ENCODE measurements around the gene PFAS.
"Not testable (repeated sequence)": the region's sequence is repeated elsewhere in the genome, so short reads cannot be mapped to it uniquely, and the experiment has no call there.

Gene PFAS

DNA sequence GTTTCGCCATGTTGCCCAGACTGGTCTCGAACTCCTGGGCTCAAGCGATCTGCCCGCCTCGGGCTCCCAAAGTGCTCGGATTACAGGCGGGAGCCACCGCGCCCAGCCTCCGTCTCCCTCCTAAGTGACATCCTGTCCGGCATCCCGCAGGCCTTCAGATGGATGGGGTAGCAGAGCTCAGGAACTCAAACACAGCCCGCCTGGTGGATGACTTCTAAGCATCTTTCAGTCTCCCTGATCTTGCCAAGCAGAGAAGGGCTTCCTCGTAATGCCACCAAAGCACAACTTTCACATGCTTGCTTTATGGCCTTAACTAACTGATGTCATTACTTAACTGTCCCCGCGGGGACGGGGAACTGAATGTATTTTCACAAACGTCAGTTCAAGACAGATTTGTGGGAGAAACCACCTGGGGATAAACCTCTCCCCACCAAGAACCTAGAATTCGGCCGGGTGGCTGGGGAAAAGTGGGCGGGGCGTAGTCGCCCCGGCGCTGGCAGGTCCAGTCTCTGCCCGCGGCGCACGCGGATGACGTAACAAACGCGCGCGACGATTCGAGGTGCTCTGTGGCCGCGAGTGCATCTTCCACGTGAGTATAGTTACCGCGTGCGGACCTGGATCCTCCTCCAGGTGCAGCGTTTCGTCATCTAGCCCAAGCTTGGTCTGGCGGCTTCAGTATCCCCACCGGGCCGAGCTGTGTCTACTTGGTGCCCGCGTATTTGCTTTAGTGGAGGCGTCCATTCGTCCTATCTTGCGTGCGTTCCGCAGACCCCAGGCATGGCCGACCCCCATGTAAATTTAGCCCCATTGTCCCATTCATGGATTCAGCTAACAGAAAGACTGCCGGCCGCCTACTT is at the start of gene PFAS:
Gene PFAS (plus strand): TSS at position 539 of the 857 bp plus-strand sequence. CDS start 4,649 bp downstream, outside the sequence.
- peak within 1 kb of the TSS; percentile 99 for H3K4me3 ChIP-seq (ENCODE audit: low read depth, low read length)
- DNase-seq (ENCODE audit: low read depth) = peak; percentile 68

GRCh38 chr17:8204761-8205555 is 44.1 kb upstream of the PFAS start:
- DNase-seq (ENCODE audit: low read depth) = no peak
- no peak overlapping the region for H3K4me3 ChIP-seq (ENCODE audit: low read depth, low read length)

GRCh38 chr17:8206536-8206935 is 42.6 kb upstream of the PFAS start:
- no peak overlapping the region for H3K4me3 ChIP-seq (ENCODE audit: low read depth, low read length)
- DNase-seq (ENCODE audit: low read depth) = no peak

DNA sequence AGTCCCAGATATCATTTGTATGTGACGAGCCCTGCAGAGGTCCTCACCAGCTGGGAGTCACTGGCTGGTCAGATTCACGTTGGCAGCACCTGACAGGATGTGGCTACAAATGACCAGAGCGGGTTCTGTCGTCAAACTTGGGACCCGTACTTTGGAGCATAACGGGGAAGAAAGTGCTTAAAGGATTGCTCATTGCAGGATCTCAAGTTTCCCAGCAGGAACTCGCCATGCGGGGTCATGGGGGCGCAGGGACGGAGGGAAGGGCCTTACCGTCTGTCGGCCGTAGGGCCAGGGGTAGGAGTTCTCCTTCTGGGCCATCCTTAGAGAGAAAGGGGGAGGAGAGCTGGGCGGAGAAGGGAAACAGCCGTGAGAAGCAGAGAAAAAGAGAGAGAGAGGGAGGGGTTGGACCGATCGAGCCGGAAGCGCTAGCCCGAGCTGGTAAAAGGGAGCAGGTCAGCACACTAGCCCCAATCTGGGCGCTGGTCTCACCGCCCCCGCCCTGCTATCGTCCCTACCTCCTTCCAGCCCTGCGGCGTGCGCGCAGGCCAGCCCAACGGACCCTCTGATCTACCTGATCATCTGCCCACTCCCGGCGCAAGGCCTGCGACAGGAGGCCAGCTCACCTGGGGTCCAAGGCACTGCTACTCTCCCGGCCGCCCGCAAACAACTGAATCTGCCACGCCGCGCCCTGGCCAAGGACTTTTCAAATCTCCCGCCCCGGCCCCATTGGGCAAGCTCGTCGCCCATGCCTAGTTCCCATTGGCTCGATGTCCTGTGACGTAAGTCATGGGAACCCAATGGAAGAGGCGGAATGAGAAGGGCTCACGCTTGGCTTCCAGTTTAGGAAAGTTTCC is 39.0 kb upstream of the PFAS start, which contains the start of gene AURKB:
Gene AURKB (minus strand): TSS at position 669 of the 854 bp plus-strand sequence. CDS start 351 bp downstream, at position 318.
- DNase-seq (ENCODE audit: low read depth) = peak; percentile 86
- peak within 1 kb of the TSS; percentile 81 for H3K4me3 ChIP-seq (ENCODE audit: low read depth, low read length)

DNA sequence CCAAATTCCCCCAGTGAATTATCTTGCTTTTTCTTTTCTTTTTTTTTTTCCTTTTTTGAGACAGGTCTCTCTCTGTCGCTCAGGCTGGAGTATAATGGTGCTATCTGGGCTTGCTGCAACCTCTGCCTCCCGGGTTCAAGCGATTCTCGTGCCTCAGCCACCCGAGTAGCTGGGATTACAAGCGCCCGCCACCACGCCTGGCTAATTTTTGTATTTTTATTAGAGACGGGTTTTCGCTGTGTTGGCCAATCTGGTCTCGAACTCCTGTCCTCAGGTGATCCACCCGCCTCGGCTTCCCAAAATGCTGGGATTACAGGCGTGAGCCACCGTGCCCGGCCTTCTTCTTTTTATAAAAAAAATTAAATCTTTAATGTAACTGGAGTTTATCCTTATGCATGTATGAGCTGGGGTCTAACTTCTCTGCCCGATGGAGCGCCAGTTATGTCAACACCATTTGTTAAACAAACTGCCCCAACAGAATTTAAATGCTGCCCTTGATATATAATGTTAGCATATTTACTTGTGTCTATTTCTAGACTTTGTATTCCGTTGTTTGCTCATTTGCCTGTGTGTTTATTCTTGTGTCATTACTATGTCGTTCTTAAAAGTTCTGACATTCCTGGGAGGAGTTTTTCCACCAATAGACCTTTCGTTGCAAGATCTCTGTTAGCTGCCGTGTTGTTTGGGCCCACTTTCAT is 38.2 kb upstream of the PFAS start:
- peak overlapping the region; percentile 81 for H3K4me3 ChIP-seq (ENCODE audit: low read depth, low read length)
- no peak for DNase-seq (ENCODE audit: low read depth)

GRCh38 chr17:8212312-8213180 is 36.5 kb upstream of the PFAS start:
- H3K4me3 ChIP-seq (ENCODE audit: low read depth, low read length) = no peak overlapping the region
- no peak for DNase-seq (ENCODE audit: low read depth)

- not testable (repeated sequence) for DNase-seq (ENCODE audit: low read depth)
These were observed 35.1 kb upstream of the PFAS start for GRCh38 chr17:8214000-8214399.

GRCh38 chr17:8220783-8221662 is 28.1 kb upstream of the PFAS start:
- peak overlapping the region; percentile 86 for H3K4me3 ChIP-seq (ENCODE audit: low read depth, low read length)
- peak; percentile 72 for DNase-seq (ENCODE audit: low read depth)

More at GRCh38 chr17:8214000-8214399, 35.1 kb upstream of the PFAS start:
- not testable (repeated sequence) for H3K4me3 ChIP-seq (ENCODE audit: low read depth, low read length)

GRCh38 chr17:8221663-8222379 is 27.3 kb upstream of the PFAS start:
- DNase-seq (ENCODE audit: low read depth) = peak; percentile 62
- peak overlapping the region; percentile 86 for H3K4me3 ChIP-seq (ENCODE audit: low read depth, low read length)

DNA sequence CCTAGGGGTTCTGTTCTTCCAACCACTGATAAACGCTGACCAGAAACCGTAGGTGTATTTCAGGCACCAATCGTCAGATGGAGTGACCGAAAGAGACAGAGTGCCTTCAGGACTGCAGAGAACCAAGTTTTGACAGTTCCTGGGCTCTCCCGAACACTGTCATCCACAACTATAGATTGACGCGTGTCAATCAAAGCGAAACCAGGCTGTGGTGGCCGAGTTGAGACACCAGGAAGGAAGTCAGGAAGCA is 26.8 kb upstream of the PFAS start:
- H3K4me3 ChIP-seq (ENCODE audit: low read depth, low read length) = peak overlapping the region; percentile 86

GRCh38 chr17:8222630-8223355 is 26.3 kb upstream of the PFAS start:
- peak; percentile 77 for DNase-seq (ENCODE audit: low read depth)
- peak overlapping the region; percentile 86 for H3K4me3 ChIP-seq (ENCODE audit: low read depth, low read length)

More for the DNA sequence above, 26.8 kb upstream of the PFAS start:
- no peak for DNase-seq (ENCODE audit: low read depth)

DNA sequence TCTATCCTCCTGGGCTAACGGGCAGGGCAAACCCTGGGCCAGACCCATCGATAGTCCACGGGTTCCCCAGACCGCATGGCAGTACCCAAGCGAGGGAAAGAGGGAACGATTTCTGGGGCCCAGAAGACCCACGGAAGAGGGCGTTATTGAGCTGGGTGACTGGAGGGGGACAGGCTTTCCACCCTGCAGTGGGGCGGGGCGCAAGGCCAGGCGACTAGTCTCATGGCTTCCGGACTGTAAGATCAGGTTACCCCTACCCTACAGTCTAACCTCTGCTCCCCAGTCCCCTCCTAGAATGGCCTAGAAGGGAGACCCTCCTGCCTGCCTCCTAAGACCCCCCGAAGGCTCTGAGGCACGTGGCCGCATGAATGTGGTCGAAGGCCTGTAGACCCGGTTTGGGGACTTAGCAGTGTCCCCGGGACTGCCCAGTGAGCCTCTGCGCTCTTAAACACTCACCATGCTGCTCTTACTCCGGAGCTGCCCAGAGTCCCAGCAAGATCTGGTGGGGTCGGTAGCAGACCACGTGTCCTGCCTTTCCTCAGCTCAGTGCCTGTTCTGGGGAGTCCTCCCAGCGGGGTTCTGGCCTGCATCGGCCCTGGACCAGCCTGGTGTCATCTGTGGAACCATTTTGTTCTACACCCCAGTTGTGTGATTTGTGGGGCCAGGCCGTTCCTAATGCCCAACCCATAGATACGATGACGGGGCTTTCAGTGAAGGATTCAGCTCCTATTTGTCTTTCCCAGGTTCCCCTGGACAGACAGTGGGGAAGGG is 25.5 kb upstream of the PFAS start:
- DNase-seq (ENCODE audit: low read depth) = no peak
- peak overlapping the region; percentile 86 for H3K4me3 ChIP-seq (ENCODE audit: low read depth, low read length)

DNA sequence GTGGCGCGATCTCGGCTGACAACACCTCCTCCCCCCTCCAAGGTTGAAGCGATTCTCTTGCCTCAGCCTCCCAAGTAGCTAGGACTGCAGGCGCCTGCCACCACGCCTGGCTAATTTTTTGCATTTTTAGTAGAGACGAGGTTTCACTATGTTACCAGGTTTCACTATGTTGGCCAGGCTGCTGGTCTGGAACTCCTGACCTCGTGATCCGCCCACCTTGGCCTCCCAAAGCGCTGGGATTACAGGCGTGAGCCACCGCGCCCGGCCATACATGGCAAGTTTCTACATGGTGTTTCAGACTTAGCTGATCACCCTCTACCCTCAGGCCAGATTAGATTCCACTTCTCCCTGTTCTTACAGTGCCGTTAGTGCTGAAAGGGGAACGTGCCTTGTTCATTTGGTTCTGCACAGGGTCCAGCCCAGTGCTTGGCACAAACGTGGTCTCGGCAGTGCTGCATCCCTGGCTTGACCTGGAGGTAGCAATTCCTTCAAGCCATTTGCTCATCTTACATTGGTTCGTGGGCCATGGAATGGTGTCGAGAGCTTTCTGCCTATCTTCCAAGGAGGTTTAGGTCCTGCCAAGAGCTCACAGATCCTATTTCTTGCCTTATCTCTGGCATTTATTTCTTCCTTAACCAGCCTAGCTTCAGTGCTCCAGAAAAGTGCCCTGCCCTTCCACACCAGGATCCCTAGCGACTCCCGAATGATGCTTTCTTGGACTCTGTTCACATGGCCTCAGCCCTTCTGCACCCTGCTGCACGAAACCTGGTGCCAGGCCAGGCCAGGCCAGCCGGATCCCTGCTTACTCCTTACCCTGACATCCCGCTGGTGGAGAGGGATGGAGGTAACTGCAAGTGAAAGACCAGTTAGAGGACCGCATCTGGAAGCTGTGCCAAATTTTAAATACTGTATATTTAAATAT is 23.9 kb upstream of the PFAS start:
- DNase-seq (ENCODE audit: low read depth) = no peak
- no peak overlapping the region for H3K4me3 ChIP-seq (ENCODE audit: low read depth, low read length)

DNA sequence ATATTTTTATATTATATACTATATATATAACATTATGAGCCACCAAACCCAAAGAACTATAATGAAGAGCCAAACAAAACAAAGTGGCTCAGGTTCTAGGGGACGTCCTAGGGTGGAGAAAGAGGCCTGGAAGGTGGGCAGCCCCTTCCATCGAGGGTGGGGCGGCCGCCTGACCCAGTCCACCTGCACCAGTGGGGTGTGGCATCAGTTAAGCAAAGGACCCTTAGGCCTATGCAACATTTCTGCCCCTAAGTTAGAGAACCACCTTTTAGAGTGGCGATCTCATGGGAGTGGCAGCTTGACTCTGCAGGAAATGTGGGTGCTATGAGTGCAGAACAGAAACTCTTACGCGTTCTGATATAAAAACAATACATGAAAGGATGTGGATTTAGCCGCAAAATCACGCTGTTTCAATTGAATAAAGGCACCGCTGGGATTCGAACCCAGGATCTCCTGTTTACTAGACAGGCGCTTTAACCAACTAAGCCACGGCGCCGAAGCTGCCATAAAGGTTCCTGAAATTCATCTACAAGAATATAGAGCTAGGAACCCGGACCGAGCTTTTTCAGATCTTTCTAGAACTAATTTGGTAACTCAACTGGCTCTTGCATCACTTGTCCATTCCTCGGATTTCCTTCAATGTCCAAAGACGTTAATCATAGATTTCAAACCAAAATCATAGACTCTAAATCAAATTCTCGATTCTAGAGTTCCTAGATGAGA is 23.1 kb upstream of the PFAS start:
- no peak for DNase-seq (ENCODE audit: low read depth)
- peak overlapping the region; percentile 51 for H3K4me3 ChIP-seq (ENCODE audit: low read depth, low read length)
